H1 (cell line): ENCODE data around the gene PDGFRA.

Experiments
- CEBPB ChIP-seq: IDR thresholded peaks from 2 replicates; pipeline ENCODE4 v1.6.1; 2012; ENCODE audit warnings: low read depth, low read length
- CHD1 ChIP-seq: IDR thresholded peaks from 2 replicates; pipeline ENCODE4 v1.6.1; 2012; ENCODE audit warnings: low read depth, low read length, improper control_type of control experiment
- CREB1 ChIP-seq: IDR thresholded peaks from 2 replicates; pipeline ENCODE4 v1.6.1; 2012; ENCODE audit warnings: inconsistent platforms
- EP300 ChIP-seq, 2 experiments: IDR thresholded peaks; 1 replicate in 1 of 2; 2 replicates in 1 of 2; pipeline ENCODE4 v1.6.1; 2011 to 2012; ENCODE audit warnings: low read depth in 2 of 2, low read length in 2 of 2, mild to moderate bottlenecking in 2 of 2, borderline replicate concordance in 1 of 2, inconsistent platforms in 1 of 2, moderate library complexity in 1 of 2
- EZH2 ChIP-seq: fragments of 200-600 bp; sonication (generic); IDR thresholded peaks from 2 replicates; pipeline ENCODE4 v1.7.1; 2012; ENCODE audit warnings: low read depth, mild to moderate bottlenecking, moderate library complexity, low read length, inconsistent platforms; ENCODE audit not compliant: severe bottlenecking
- GABPA ChIP-seq: IDR thresholded peaks from 2 replicates; pipeline ENCODE4 v1.6.1; 2011; ENCODE audit warnings: mild to moderate bottlenecking, low read length, moderate library complexity, borderline replicate concordance; ENCODE audit not compliant: insufficient read depth
- HDAC2 ChIP-seq, 2 experiments: fragments of 300-600 bp in 1 of 2; sonication (generic) in 1 of 2; IDR thresholded peaks; 2 replicates each; pipeline ENCODE4 v1.6.1; 2011 to 2012; ENCODE audit warnings: low read depth in 2 of 2, low read length in 2 of 2, mild to moderate bottlenecking in 2 of 2, moderate library complexity in 2 of 2, borderline replicate concordance in 1 of 2, inconsistent platforms in 1 of 2
- JUND ChIP-seq: IDR thresholded peaks from 2 replicates; pipeline ENCODE4 v1.6.1; 2011; ENCODE audit warnings: mild to moderate bottlenecking, improper control_type of control experiment, low read length
- POLR2A ChIP-seq, 2 experiments: IDR thresholded peaks; 1 replicate in 1 of 2; 2 replicates in 1 of 2; pipeline ENCODE4 v1.6.1; 2011; ENCODE audit warnings: low read depth in 2 of 2, low read length in 2 of 2, mild to moderate bottlenecking in 2 of 2; ENCODE audit errors: control extremely low read depth in 1 of 2
- RAD21 ChIP-seq, 2 experiments: IDR thresholded peaks in 1 of 2; conservative IDR thresholded peaks in 1 of 2; 2 replicates each; pipeline ENCODE4 v1.6.1; 2011; ENCODE audit warnings: low read depth in 2 of 2, low read length in 2 of 2, improper control_type of control experiment in 1 of 2, inconsistent platforms in 1 of 2, mild to moderate bottlenecking in 1 of 2, moderate library complexity in 1 of 2
- RXRA ChIP-seq: IDR thresholded peaks from 2 replicates; pipeline ENCODE4 v1.6.1; 2011; ENCODE audit warnings: low read depth, mild to moderate bottlenecking, low read length, moderate library complexity; ENCODE audit not compliant: insufficient read depth
- YY1 ChIP-seq: IDR thresholded peaks from 2 replicates; pipeline ENCODE4 v1.6.1; 2011; ENCODE audit warnings: low read depth, mild to moderate bottlenecking, low read length
- TF ChIP-seq, protein P1 (sequence below), 3 experiments: IDR thresholded peaks; 1 replicate in 2 of 3; 2 replicates in 1 of 3; pipeline versions ENCODE4 v1.5.1 to v1.6.1; 2011; ENCODE audit warnings: low read length in 3 of 3, mild to moderate bottlenecking in 3 of 3, inconsistent platforms in 2 of 3, low read depth in 1 of 3, moderate library complexity in 1 of 3; ENCODE audit not compliant: insufficient read depth in 1 of 3; ENCODE audit errors: control extremely low read depth in 1 of 3
- TF ChIP-seq, protein P2 (sequence below): IDR thresholded peaks from 2 replicates; pipeline ENCODE4 v1.6.1; 2012; ENCODE audit warnings: low read length, inconsistent platforms

DNA sequence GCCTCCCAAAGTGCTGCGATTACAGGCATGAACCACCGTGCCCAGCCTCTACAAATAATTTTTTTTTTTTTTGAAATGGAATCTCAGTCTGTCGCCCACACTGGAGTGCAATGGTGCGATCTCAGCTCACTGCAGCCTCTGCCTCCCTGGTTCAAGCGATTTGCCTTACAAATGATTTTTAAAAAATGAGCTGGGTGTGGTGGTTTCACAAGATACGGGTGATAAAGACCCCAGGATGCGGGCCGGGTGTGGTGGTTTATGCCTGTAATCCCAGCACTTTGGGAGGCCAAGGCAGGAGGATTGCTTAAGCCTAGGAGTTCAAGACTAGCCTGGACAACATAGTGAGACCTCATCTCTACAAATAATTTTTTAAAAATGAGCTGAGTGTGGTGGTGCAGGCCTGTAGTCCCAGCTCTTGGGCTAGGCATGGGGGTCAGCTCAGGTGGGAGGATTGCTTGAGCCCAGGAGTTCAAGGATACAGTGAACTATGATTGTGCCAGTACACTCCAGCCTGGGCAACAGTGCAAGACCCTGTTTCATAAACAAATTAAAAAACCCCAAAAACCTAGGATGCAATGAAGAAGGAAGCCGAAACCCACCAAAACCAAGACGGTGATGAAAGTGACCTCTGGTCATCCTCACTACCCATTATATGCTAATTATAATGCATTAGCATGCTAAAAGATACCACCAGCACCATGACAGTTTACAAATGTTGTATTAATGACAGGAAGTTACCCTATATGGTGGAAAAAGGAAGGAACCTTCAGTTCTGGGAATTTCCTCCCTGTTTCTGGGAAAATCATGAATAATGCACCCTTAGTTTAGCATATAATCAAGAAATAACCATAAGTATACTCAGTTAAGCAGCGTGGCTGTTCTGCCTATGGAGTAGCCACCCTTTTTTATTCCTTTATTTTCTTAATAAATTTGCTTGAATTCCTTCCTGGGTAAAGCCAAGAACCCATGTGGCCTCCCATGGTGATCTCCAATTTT, 27.7 kb downstream of the PDGFRA start:
- no peak for TF ChIP-seq EP300 (IDR thresholded peaks at IDR 0.05; ENCODE audit: borderline replicate concordance in 1 of 2, low read depth in 2 of 2, low read length in 2 of 2)
- TF ChIP-seq, protein P1, sequence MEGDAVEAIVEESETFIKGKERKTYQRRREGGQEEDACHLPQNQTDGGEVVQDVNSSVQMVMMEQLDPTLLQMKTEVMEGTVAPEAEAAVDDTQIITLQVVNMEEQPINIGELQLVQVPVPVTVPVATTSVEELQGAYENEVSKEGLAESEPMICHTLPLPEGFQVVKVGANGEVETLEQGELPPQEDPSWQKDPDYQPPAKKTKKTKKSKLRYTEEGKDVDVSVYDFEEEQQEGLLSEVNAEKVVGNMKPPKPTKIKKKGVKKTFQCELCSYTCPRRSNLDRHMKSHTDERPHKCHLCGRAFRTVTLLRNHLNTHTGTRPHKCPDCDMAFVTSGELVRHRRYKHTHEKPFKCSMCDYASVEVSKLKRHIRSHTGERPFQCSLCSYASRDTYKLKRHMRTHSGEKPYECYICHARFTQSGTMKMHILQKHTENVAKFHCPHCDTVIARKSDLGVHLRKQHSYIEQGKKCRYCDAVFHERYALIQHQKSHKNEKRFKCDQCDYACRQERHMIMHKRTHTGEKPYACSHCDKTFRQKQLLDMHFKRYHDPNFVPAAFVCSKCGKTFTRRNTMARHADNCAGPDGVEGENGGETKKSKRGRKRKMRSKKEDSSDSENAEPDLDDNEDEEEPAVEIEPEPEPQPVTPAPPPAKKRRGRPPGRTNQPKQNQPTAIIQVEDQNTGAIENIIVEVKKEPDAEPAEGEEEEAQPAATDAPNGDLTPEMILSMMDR (IDR thresholded peaks at IDR 0.05; ENCODE audit: control extremely low read depth in 1 of 3, insufficient read depth in 1 of 3, low read depth in 1 of 3, low read length in 3 of 3), result no peak
- TF ChIP-seq HDAC2 (IDR thresholded peaks at IDR 0.05; ENCODE audit: borderline replicate concordance in 1 of 2, low read depth in 2 of 2, low read length in 2 of 2), result no peak
- TF ChIP-seq JUND, result no peak
- TF ChIP-seq POLR2A (IDR thresholded peaks at IDR 0.05; ENCODE audit: control extremely low read depth in 1 of 2, low read depth in 2 of 2, low read length in 2 of 2), result no peak
- TF ChIP-seq, protein P2, sequence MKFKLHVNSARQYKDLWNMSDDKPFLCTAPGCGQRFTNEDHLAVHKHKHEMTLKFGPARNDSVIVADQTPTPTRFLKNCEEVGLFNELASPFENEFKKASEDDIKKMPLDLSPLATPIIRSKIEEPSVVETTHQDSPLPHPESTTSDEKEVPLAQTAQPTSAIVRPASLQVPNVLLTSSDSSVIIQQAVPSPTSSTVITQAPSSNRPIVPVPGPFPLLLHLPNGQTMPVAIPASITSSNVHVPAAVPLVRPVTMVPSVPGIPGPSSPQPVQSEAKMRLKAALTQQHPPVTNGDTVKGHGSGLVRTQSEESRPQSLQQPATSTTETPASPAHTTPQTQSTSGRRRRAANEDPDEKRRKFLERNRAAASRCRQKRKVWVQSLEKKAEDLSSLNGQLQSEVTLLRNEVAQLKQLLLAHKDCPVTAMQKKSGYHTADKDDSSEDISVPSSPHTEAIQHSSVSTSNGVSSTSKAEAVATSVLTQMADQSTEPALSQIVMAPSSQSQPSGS, result no peak
- no peak for TF ChIP-seq YY1
- no peak for TF ChIP-seq RXRA
- TF ChIP-seq RAD21 (IDR thresholded peaks at IDR 0.05 in 1 of 2, conservative IDR thresholded peaks at IDR 0.05 in 1 of 2; ENCODE audit: low read depth in 2 of 2, low read length in 2 of 2), result no peak
- no peak for TF ChIP-seq CREB1
- TF ChIP-seq EZH2, result no peak
- no peak for TF ChIP-seq CHD1
- TF ChIP-seq GABPA, result no peak
- no peak for TF ChIP-seq CEBPB
